Activated CD4-positive, CD25-positive, alpha-beta regulatory T cell treated with anti-CD3 and anti-CD28 coated beads, Interleukin-2, amount 50 U/mL, for 16 hours (primary cell): ENCODE results near the gene ZNF593OS.

Experiments
- DNase-seq: peaks from one replicate; pipeline ENCODE4 v3.0.0-alpha.2; 2020; ENCODE audit warnings: low read depth, low spot score

ZNF593OS gene

DNA sequence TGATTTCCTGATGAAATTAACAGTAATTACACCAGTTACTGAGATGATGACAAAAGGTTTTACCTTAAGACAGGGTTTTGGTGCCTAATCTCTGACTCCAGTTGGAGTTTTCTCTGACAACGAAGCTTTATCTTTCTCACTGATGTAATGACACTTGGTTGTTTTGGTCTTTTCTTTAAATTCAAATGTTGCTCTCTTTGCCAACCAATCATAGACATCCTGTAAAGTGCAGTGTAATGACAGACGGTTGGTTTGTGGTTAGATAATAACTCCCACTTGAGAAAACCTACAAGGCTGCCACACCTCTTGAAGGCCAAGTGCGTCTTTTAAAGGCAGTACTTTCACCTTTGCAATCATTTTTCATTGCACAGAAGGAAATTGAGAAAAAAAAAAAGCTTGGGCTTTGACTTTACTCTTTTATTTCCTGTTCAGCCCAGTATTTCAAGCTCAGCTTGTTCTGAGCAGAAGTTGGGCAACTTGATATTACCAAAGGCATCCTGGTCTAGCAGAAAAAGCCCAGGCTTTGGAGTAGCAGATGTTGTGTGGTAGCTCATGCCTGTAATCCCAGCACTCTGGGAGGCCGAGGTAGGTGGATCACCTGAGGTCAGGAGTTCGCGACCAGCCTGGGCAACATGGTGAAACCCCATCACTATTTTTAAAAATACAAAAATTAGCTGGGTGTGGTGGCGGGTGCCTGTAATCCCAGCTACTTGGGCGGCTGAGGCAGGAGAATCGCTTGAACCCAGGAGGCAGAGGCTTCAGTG is 45.1 kb downstream of the ZNF593OS start:
- peak; percentile 40 for DNase-seq

DNA sequence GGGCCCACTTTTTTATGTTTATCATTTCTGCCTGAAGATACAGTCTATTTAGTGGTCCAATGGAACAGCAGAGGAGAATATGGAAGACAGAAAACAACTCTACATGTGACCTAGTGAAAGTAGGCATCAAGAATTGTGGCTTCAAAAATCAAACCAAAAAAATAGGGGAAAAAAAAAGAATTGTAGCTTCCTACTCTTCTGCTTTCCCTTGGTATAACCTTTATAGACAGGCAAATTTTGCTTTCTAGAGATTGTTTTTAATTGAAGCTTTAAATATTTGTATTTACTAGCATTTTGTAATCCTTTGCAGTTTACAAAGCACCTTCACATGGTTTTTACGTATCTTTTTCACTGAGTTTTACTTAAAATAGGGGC is 45.7 kb downstream of the ZNF593OS start:
- DNase-seq, result no peak

DNA sequence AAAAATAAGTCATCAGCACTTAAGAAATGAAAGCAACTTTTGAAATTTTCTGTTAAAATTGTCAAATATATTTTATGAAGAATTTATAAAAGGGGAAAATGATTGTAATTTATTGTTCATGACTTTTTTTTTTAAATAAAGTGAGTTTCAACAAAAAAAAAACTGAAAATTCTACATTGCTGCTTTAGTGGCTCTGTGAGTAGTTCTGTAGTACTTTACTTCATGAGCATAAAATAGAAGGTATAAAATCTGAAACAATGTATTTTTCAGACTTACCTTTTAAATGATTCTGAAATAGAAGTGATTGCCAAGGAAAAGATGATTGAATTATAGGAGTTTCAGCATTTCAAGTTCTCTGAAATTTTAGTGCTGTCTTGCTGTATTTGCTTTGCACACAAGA is 46.2 kb downstream of the ZNF593OS start:
- no peak for DNase-seq

DNA sequence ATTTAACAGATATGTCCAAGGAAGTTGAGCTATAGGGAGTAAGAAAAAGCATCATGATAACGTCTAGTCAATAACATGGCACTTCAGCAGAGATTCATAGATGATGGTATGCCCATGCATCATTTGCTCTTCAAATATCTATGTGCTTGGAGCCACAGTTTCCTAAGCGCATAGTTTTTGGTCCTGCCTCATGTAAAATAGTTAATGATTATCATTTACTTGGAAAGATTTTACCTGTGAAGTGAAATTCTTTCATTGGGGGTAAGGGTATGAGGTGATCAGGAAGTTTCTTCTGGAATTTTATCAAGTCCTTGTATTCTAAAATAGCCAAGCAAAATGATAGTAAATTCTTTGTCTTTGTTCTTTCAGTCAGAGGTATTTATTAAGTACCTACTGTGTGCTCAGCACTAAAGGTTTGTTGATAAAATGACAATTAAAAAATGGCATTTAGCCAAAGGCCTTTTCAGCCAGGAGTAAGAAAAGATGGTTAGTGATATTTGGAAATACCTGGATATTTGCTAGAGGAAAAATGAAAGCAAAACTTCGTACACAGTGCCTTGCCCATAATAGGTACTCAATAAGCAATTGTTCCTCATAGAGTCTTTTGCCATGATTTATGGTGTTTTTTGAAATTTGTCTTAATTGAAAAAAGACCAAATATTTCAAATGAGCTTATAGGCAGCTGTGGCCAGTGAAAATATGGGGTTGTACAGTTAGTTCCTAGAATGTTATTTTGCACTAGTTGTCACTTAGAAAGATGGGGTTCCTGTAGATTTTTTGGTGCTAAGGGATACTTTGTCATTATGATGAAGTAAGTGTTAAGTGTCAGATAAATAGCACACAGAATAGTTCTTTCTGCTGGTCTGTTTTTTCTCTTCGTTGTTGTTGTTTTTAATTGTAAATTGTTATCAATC is 47.0 kb downstream of the ZNF593OS start:
- no peak for DNase-seq

DNA sequence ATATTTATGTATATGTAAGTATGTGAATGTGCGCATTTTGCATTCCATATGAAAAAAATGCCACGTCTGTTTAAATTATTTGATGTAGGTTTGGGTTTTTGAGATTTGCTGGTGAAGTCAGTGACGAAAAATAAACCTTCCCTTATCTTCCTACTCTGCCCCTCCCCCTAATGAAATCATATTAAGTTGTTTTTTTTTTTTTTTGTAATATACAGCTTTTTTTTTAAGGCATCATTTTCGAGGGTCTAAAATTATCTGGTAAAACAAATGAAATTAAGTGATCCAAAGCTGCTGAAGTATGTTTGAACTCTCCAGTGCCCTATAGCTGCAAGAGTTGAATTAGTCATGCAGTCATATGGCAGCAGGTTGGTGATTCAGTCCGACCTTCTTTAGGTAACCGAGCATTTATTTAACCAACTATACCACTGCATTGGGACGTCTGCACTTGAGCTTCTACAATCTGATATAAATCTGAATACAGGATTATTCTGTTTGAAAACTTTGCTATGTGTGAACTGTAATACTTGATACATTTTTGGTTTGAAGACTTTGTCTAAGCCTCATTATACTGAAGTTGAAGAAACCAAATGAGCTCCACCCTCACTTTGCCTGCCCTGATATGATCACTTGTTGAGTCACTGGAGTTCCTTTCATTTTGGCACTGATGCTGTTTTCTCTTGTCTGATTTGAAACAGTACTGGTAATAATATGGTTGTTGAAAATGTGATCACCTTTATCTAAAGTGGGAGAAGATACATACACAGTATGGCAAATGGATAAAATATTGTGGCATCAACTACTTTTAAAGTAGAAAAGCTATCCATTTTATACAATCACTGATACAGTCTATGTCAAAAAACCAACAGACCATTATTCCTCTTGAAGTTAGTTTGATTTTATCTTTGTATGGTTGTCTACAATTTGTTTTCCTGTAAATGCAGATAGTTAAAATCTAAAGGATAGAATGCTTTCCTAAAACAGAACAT is 48.4 kb downstream of the ZNF593OS start:
- DNase-seq, result no peak

DNA sequence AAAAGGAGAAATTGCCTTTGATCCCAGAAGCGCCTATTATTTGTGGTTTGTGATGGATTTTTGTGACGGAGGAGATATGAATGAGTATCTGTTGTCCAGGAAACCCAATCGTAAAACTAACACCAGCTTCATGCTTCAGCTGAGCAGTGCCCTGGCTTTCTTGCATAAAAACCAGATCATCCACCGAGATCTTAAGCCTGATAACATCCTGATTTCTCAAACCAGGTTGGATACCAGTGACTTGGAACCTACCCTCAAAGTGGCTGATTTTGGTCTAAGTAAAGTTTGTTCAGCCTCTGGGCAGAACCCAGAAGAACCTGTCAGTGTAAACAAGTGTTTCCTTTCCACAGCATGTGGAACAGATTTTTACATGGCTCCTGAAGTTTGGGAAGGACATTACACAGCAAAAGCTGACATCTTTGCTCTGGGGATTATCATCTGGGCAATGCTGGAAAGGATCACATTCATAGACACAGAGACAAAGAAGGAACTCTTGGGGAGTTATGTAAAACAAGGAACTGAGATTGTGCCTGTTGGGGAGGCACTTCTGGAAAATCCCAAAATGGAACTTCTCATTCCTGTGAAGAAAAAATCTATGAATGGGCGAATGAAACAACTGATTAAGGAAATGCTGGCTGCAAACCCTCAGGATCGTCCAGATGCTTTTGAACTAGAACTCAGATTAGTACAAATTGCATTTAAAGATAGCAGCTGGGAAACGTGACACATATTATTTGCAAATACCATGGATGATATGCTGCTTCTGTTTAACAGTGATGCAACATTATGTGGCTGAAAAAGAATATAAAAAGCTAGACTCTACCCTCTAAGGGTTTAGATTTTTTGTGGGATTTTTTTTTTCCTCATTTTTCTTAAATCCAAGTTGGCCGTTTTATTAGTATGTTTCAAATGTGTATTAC is 49.5 kb downstream of the ZNF593OS start:
- no peak for DNase-seq

DNA sequence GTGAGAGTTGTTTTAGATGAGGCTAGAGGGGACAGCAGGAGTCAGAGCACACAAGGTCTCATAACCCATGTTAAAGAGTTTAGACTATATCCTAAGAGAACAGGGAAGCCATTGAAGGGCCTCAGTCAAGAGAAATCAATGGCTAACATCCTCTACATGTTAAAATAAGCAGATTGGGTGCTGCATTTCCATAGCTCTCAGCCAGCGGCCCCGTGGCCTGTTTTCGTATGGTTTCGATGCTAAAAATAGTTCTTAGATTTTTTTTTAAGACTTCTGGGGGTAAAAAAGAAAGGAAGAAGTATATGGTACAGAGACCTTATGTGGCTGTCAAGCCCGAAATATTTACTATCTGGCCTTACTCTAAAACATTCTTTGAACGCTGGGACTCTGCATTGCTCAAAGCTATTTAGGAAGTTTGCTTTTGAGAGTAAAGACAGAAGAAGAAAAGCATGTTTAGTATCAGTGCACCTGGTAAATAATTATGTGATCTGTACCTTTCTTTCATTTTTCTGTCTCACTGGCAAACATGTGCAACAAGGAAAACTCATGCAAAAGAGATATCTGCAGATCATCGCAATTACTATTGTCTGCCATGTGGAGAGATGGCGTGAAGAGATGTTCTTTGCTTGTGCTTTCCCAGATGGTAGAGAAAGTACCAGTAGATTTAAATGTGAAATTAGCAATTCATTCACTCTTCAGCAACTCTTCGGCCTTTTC is 51.6 kb downstream of the ZNF593OS start:
- DNase-seq, result no peak
